GM21367 (cell line): ENCODE results near the gene TEDC1.

Experiments used
- ATAC-seq: cut with Tn5 transposase; IDR thresholded peaks from one replicate; pipeline ENCODE4 v1.9.1; 2021; ENCODE audit not compliant: unreplicated experiment

Gene TEDC1

DNA sequence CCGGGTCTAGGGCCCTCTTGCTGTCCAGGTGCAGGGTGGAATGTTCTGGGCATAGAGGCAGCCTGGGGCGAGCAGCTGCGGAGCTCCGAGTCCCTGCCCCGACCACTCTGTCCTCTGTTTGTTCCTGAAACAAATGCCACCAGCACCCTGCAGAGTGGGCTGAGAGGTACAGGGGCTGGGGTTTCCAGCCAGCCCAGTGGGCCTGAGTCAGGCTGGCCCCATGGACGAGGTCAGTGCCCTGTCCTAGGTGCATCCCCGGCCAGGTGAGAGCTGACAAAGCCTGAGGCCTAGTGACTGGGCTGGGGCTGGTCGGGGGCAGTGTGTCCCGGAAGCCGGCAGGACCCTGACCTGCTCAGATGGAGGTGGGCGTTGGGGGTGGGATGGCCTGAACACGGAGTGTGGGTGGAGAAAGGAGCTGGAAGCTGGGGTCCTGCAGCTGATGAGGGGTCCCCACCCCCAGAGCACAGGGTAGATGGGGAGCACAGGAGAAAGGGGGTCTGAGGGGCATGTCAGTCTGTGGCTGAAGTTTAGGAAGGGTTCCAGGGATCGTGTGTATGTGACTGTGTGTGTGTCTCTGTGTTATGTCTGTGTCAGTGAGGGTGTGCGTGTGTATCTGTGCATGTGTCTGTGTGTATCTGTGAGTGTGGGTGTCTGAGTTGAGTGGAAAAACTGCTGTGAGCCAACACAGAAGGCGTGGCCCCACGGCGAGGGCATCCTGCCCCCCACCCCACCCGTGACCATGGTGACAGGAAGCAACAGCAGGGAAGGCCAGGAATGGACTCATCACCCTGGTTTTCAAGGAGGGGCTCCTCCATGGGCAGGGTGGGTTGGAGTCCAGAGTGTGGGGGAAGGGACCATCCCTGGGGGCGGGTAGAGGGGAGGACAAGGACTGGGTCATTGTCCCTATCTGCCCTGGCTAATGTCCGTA, 6.7 kb upstream of the TEDC1 start:
- ATAC-seq, result no peak

GRCh38 chr14:105484997-105485393, 6.1 kb upstream of the TEDC1 start:
- no peak for ATAC-seq

DNA sequence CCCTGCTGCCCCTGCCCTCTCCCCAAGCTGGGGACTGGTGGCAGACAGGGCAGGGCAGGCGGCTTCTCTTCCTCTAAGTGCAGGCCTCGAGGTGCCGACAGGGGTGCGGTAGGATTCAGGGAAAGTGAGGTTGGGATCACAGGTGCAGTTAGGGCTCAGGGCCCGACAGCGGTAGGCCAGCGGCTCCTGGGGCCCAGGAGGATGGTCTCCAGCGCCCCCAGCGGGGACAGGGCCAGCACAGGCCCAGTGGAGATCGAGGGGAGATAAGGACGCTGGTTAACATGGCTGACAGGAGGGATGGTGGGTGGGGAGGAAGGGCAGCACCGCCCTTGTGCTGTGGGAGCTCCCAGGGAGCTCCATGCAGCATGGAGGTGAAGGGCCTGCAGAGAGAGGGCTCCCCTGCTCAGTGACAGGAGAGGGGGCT, 5.3 kb upstream of the TEDC1 start:
- ATAC-seq, result no peak

DNA sequence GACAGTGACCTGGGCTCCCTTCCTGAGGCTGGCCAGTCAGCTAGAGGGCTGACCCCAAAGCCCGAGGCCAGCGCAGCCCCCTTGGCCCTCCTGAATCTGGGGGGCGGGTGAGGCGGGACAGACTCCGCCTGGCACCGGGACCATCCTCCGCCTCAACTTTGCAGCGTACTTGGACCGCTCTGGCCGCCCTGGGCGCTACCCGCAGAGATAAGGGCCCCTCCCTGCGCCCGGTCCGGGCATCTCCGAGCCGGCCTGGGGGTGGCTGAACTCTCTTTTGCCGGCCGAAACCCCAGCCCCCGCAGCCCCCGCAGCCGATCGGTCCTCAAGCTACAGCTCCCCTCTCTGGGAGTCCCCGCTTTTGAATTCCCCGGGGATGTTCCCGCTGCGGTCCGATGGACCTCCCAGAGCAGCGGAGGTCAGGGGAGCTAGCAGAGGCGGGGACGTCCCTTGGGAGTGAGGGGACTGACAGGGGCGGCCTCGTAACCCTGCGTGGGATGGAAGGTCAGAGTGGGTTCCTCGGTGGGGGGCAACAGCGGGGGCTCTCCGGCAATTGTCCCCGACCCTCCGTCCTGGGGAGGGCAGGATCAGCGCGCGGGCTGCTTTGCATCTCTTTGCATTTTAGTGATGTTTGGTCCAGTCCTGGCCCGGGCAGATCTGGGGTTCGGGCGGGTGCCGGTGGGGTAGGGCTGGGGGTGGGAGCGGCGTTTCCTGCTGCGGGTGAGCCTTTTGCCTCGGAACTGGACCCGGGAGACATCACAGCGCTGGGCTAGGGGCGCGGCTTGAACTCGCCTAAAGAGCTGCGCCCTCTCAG, 4.7 kb upstream of the TEDC1 start, which contains the start of gene CRIP1:
TSS of gene CRIP1 (plus strand) at position 724 of the 811 bp plus-strand sequence. CDS start 374 bp downstream, outside the sequence.
- no peak for ATAC-seq

DNA sequence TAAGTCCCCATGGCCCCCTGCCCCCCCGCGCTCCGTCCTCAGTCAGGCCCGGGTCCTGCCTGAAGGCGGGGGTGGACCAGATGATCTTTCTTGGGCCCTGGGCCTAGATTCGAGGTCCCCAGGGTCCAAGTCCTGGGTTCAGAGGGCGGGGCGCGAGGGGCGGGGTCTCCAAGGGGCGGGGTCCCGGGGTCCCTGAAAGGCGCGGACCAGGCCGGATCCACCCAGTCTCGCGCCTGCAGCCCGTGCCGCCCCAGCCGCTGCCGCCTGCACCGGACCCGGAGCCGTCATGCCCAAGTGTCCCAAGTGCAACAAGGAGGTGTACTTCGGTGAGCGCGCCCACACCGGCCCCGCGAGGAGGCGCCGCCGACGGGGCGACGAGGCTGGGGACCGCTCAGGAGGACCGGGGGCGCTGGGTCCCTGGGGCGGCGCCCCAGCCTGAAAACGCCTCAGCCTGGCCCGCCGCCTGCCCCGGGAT, 4.0 kb upstream of the TEDC1 start:
- ATAC-seq, result no peak

DNA sequence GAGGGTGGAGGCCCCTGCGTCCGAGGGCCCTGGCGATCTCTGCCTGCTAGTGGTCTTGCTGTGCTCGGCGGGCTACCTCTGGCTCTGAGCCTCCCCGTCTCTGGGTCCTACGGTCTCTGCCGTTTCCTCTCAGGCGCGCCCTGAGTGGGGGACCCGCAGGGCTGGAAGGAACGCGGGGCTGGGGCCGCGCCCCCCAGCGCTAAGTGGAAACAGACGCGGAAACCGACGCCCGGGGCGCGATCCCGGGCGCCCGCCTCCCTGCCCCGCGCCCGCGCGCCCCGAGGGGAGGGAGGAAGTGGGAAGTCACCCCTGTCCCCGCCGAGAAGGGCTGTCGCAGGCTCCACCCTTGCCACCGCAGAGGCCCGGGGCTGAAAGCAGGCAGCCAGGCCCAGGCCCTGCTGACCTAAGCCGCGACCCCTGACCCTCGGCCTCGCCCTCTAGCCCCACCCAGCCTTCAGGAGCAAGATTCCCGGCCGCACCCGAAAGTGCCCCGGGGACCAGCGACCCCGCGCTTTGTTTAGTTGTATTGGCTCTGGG, 3.5 kb upstream of the TEDC1 start:
- ATAC-seq, result no peak

DNA sequence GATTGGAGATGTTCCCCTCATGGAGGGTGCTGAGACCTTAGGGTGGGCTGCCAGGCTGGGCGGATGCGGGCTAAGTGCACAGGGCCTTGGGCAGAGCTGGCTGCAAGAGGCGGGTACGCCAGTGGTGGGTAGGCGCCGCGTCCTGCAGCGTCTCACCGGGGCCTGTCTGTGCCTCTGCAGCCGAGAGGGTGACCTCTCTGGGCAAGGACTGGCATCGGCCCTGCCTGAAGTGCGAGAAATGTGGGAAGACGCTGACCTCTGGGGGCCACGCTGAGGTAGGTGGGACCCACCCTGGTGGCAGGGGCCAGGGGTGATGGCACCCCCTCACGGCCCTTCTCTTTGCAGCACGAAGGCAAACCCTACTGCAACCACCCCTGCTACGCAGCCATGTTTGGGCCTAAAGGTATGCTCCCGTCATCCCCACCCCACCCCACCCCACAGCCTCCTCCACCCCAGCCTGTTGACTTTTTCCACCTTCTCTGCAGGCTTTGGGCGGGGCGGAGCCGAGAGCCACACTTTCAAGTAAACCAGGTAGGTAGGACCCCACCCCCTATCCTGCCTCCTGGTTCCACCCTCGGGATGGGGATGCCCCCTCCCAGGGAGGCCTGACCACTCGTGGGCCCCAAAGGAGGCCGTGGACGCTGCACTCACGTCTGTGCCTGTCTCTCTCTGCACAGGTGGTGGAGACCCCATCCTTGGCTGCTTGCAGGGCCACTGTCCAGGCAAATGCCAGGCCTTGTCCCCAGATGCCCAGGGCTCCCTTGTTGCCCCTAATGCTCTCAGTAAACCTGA, 2.9 kb upstream of the TEDC1 start:
- no peak for ATAC-seq

DNA sequence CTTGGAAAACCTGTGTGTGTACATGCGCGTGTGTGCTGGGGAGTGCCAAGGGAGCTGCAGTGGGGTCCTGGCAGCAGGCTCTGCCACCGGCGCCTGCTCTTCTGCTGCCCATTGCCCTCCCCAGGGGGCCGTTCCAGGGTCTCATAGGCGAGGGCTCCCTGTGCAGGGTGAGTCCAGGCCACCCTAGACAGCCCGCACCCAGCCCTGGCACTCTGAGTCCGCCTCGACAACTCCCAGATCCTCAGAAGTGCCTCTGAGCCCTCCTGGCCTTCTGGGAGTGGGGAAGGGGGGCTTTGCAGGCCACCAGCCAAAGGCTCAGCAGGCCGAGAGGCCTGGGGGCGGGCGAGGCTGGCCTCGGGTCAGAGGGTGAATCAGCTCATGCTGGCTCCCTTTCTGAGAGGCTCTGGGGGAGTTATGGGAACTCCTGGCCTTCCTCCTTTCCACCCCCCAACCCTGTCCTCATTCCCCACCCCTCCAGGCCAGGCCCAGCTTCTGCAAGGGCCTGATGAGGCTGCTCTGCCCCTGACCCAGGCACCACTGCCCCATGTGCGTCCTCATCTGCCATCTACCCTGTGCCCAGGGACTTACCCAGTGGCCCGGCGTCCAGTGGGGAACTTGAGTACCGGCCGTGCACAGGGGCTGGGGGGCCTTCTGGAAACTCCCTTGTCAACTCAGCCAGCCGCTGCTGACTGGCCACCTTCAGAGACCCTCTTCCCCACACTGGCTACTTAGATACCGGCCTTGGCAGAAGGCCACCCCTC, 2.1 kb upstream of the TEDC1 start:
- ATAC-seq, result no peak

- ATAC-seq, result no peak
Observed at GRCh38 chr14:105489542-105490266, 1.3 kb upstream of the TEDC1 start.

- peak; percentile 0 for ATAC-seq
Observed at GRCh38 chr14:105490267-105490571, 827 bp upstream of the TEDC1 start.

- no peak for ATAC-seq
Observed at GRCh38 chr14:105491366-105491973, 424 bp downstream of the TEDC1 start.

DNA sequence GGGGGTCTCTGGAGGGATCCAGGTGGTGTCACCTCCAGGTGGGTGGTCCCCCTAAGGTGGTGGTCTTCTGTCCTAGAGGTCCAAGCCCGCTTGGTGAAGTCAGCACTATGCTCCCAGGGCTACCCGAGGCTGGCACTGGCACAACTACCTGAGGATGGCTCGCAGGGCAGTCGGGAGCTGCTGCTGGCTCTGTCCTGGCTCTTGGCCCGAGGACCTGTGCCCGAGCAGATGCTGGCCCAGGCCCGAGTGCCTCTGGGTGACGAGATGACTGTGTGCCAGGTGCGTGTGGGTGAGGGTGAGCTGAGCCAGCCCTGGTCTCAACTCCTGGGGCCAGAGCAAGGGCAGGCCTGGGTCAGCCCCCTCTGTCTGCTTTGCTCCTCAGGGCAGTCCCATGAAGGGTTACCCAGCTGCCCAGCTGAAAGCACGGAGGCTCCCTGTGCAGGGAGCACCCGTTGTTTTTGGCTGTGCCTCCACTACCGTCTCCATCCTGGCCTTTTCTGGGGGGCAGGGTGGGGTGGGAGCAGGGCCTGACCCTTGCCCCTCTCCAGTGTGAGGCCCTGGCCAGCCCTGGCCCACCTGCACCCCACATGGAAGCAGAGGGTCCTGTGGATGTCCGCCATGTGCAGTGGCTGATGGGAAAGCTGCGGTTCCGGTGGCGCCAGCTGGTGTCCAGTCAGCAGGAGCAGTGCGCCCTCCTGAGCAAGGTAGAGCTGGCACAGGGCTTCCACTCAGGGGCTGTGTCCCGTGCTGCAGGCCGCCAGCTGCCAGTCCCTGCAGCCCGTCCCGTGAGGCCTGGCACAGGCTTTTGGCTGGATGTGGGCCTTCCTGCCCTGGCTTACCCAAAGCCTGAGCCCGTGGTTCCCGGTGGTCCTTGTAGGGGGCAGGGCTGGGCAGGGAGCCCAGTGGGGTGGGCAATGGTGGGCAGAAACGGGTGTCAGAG, 1.3 kb downstream of the TEDC1 start:
- ATAC-seq, result no peak

DNA sequence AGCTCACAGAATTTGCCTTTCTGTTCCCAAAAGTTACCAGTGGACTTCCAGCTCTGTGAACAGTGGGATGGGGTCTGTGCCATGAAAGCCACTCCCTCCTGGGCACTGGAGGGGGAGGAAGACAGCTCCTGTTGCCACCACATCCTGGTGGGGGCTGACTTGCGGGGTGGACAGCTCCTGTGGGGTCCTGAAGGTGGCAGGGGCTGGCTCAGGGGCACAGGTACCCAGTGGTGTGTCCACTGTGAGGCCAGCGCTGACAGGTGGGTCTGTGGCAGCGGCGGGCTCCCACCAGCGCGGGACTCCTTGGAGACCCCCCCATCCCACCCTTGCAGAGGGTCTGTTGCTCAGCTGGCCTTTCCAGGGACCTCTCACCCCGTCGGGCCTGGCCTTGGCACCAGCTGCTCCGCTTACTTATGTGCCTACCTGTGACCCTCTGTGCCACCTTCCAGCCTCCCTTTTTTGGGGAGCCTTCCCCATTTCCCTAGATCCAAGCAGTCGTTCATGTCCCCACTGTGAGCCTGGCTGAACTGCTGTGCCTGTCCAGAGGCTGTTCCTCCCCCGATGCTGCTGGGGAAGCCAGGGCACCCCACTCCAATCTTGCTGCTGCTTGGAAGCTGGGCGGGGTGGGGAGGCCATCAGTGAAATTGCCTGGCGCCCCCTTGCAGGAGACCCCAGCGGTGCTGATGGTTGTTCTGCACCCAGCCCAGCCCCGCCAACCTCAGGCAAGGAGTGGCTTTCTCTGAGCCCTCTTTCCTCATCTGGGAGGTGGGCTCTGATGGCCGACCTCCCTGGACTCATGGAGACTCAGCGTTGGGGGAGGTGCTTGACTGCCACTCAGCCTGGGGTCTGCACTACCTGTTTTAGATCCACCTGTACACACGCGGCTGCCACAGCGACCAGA, 2.2 kb downstream of the TEDC1 start:
- no peak for ATAC-seq

- ATAC-seq, result no peak
Observed at GRCh38 chr14:105493921-105494605, 3.0 kb downstream of the TEDC1 start.

- ATAC-seq, result no peak
Observed at GRCh38 chr14:105494606-105494929, 3.5 kb downstream of the TEDC1 start.
